ENCODE data around the gene PDE8A.

PDE8A gene

DNA sequence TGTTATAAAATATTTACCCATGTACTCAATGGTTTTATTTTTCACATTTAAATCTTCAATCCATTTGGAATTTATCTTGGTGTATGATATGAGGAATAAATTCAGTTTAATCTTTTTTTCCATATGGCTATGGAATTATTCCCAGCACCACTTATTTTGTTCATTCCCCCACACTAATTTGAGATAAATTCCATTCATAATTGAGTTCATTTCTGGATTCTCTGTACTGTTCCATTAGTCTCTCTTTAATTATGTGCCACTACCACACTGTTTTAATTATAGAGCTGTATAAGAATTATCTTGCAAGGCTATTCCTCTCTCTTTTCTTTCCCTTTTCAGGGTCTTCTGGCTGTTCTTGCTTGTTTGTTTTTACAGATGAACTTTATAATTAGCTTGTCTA is 34.6 kb downstream of the PDE8A start:
- no peak for TF ChIP-seq CTCF (IDR thresholded peaks at IDR 0.05; ENCODE audit: low read depth, low read length, missing control alignments)
- no peak overlapping the region for H3K4me3 ChIP-seq (replicated peaks; ENCODE audit: low read depth, low read length)
- DNase-seq (ENCODE audit: extremely low read depth, low read depth): no peak

GRCh38 chr15:85019815-85020590 is 38.3 kb downstream of the PDE8A start:
- no peak for TF ChIP-seq CTCF (IDR thresholded peaks at IDR 0.05; ENCODE audit: low read depth, low read length, missing control alignments)
- H3K4me3 ChIP-seq (replicated peaks; ENCODE audit: low read depth, low read length): no peak overlapping the region
- DNase-seq (ENCODE audit: extremely low read depth, low read depth): no peak

DNA sequence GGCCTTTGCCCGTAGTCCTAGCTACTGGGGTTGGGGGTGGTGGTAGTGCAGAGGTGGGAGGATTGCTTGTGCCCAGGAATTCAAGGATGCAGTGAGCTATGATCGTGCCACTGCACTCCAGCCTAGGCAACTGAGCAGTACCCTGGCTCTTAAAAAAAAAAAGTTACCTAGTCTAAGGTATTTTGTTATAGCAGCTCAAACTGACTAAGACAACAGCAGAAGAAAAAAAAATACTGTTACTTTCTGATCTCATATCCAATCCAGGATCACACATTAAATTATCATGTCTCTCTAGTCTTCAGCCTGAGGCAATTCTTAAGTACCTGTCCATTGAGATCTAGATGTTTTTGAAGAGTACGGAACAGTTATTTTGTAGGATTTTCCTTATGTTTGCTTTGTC is 39.8 kb downstream of the PDE8A start:
- DNase-seq (ENCODE audit: extremely low read depth, low read depth): no peak
- H3K4me3 ChIP-seq (replicated peaks; ENCODE audit: low read depth, low read length): no peak overlapping the region
- TF ChIP-seq CTCF (IDR thresholded peaks at IDR 0.05; ENCODE audit: low read depth, low read length, missing control alignments): no peak

DNA sequence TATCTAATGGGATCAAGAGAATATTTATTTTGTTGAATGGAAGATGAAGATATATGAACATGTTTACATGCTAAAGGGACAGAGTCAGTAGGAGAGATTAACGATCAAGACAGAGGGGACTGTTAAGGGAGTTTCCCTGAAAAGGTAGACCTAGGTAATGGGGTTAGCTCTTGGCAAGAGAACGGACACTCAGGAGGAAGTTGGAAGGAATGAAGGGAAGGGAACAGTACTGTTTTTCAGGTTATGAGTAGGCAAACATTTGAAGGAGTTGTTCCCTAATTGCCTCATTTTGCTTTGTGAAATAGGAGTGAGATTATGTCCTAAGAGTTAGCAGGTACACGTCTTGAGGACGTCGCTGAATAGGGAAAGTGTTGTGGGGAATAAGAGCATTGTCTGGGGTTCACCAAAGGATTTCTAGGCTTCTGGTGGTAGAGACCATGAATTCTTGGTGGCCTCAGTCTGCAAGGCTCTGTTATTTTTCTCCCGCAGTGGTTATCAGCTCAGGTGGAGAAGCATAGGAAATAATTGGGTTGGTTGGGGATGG is 41.3 kb downstream of the PDE8A start:
- no peak for TF ChIP-seq CTCF (IDR thresholded peaks at IDR 0.05; ENCODE audit: low read depth, low read length, missing control alignments)

DNA sequence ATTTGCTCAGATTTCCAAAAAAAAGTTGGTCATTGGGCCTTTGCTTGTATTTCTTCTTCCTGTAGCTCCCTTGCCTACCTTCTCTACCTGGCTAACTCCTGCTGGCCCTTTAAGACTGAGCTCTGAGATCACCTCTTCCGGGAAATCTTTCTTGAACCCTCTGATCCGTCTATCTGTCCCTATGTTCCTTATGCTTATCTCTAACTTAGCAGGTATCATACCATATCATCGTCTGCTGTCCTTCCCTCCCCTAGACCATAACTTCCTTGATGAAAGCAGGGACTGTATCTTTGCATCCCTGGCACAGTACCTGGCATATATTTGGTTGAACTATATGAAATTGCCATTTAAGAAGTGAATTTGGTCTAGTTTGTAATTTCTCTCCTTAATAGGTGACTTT is 42.3 kb downstream of the PDE8A start:
- TF ChIP-seq CTCF (IDR thresholded peaks at IDR 0.05; ENCODE audit: low read depth, low read length, missing control alignments): no peak
- no peak overlapping the region for H3K4me3 ChIP-seq (replicated peaks; ENCODE audit: low read depth, low read length)
- no peak for DNase-seq (ENCODE audit: extremely low read depth, low read depth)

More for the DNA sequence above, 41.3 kb downstream of the PDE8A start:
- no peak overlapping the region for H3K4me3 ChIP-seq (replicated peaks; ENCODE audit: low read depth, low read length)
- no peak for DNase-seq (ENCODE audit: extremely low read depth, low read depth)

GRCh38 chr15:85024509-85025336 is 43.1 kb downstream of the PDE8A start:
- H3K4me3 ChIP-seq (replicated peaks; ENCODE audit: low read depth, low read length): no peak overlapping the region
- TF ChIP-seq CTCF (IDR thresholded peaks at IDR 0.05; ENCODE audit: low read depth, low read length, missing control alignments): no peak
- no peak for DNase-seq (ENCODE audit: extremely low read depth, low read depth)
